Measurements from ENCODE around the gene OR10A7.

GRCh38 chr12:55244309-55244708 lies 23.5 kb downstream of the OR10A7 start, which contains the start of gene OR6C74:
- no peak for TF ChIP-seq POLR2AphosphoS5 (IDR thresholded peaks at IDR 0.05)
- no peak for TF ChIP-seq CTCF (IDR thresholded peaks at IDR 0.05)
- TF ChIP-seq POLR2A (IDR thresholded peaks at IDR 0.05) = no peak

Data from transverse colon (tissue), 4 donors.